ENCODE measurements around the gene GRIK4.

GRIK4 gene

DNA sequence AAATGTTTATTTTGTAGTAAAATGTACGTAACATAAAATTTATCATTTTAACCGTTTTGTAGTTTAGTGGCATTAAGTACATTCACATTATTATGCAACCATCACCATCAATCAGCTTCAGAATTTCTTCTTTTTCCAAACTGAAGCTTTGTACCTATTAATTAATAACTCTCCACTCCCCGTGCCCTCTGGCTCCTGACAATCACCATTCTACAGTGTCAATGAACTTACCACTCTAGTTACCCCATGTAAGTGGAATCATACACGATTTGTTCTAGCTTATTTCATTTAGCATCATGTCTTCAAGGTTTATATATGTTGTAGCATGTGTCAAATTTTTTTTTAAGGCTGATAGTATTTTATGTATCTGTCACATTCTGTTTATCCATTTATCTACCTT, 522.1 kb downstream of the GRIK4 start:
- Histone ChIP-seq H3K4me1 (ENCODE audit: insufficient read depth, poor library complexity, severe bottlenecking) (no peaks in the 10 kb centered on the region), H3K27ac (ENCODE audit: poor library complexity, severe bottlenecking) (no peak overlapping the region), H3K27me3 (ENCODE audit: insufficient read depth, poor library complexity, severe bottlenecking) (no peaks in the 10 kb centered on the region), H3K4me3 (ENCODE audit: severe bottlenecking) (no peak overlapping the region), H3K36me3 (ENCODE audit: low read depth) (no peaks in the 10 kb centered on the region), H3K9me3 (ENCODE audit: severe bottlenecking) (no peaks in the 10 kb centered on the region)
- ATAC-seq (ENCODE audit: low read depth) (no peak), DNase-seq (ENCODE audit: low spot score) (no peak)
- TF ChIP-seq, protein P1, sequence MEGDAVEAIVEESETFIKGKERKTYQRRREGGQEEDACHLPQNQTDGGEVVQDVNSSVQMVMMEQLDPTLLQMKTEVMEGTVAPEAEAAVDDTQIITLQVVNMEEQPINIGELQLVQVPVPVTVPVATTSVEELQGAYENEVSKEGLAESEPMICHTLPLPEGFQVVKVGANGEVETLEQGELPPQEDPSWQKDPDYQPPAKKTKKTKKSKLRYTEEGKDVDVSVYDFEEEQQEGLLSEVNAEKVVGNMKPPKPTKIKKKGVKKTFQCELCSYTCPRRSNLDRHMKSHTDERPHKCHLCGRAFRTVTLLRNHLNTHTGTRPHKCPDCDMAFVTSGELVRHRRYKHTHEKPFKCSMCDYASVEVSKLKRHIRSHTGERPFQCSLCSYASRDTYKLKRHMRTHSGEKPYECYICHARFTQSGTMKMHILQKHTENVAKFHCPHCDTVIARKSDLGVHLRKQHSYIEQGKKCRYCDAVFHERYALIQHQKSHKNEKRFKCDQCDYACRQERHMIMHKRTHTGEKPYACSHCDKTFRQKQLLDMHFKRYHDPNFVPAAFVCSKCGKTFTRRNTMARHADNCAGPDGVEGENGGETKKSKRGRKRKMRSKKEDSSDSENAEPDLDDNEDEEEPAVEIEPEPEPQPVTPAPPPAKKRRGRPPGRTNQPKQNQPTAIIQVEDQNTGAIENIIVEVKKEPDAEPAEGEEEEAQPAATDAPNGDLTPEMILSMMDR (IDR thresholded peaks at IDR 0.05; ENCODE audit: poor library complexity, severe bottlenecking), result no peak

DNA sequence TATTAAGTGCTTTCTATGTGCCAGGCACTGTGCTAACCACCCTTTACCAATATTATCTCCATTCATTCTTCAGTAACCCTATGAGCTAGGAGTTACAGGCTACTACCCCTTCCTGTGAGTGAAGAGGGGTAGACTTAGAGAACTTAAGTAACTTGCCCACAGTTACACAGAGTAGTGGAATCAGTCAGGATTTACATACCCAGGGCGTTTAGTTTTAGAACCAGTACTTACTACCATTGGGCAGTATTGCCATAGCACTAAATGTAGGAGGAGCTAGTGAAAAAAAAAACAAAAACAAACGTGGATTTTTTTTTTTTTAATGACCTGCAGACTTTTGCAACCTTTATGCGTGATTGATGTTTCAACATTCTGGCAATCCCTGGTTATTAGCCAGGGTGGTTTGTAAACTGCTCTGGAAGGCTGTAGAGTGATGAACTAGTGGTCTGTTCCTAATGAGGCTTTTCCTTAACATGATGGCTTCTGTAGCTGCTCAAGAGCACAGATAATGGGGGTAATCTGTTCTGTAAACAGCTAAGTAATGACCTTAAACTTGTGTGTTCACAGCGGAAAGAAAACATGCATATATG, 523.7 kb downstream of the GRIK4 start:
- Histone ChIP-seq H3K27me3 (ENCODE audit: insufficient read depth, poor library complexity, severe bottlenecking) (no peaks in the 10 kb centered on the region), H3K36me3 (ENCODE audit: low read depth) (peaks cover 5% of the 10 kb centered on the region; the same call in 1 of the 2 replicates), H3K4me1 (ENCODE audit: insufficient read depth, poor library complexity, severe bottlenecking) (no peaks in the 10 kb centered on the region), H3K4me3 (ENCODE audit: severe bottlenecking) (no peak overlapping the region), H3K9me3 (ENCODE audit: severe bottlenecking) (no peaks in the 10 kb centered on the region), H3K27ac (ENCODE audit: poor library complexity, severe bottlenecking) (no peak overlapping the region)
- ATAC-seq (ENCODE audit: low read depth) (no peak), DNase-seq (ENCODE audit: low spot score) (no peak)
- TF ChIP-seq, protein P1 (IDR thresholded peaks at IDR 0.05; ENCODE audit: poor library complexity, severe bottlenecking), result no peak

DNA sequence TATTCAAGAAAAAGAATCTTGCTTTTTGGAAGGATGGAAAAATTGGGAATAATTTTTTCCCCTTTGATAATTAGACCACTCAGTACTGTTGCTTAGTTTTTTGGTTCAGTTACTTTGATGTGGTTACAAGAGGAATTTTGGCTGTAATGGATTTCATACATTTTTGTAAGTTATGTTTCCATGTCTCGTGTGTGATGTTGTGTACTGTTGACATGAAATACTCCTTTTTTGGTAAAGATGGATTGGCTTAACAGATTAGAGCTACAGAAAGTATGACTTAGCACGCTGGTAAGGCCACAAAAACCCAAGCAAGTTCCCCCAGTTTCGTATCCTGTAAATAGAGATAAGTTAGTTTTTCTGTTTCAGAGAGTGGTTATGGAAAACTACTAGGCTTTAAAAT, 524.2 kb downstream of the GRIK4 start:
- no peak for DNase-seq (ENCODE audit: low spot score)
- Histone ChIP-seq H3K36me3 (ENCODE audit: low read depth) (peaks cover 5% of the 10 kb centered on the region; the same call in 1 of the 2 replicates), H3K9me3 (ENCODE audit: severe bottlenecking) (no peaks in the 10 kb centered on the region), H3K27me3 (ENCODE audit: insufficient read depth, poor library complexity, severe bottlenecking) (no peaks in the 10 kb centered on the region), H3K4me1 (ENCODE audit: insufficient read depth, poor library complexity, severe bottlenecking) (no peaks in the 10 kb centered on the region), H3K4me3 (ENCODE audit: severe bottlenecking) (no peak overlapping the region), H3K27ac (ENCODE audit: poor library complexity, severe bottlenecking) (no peak overlapping the region)
- no peak for ATAC-seq (ENCODE audit: low read depth)
- TF ChIP-seq, protein P1 (IDR thresholded peaks at IDR 0.05; ENCODE audit: poor library complexity, severe bottlenecking), result no peak

DNA sequence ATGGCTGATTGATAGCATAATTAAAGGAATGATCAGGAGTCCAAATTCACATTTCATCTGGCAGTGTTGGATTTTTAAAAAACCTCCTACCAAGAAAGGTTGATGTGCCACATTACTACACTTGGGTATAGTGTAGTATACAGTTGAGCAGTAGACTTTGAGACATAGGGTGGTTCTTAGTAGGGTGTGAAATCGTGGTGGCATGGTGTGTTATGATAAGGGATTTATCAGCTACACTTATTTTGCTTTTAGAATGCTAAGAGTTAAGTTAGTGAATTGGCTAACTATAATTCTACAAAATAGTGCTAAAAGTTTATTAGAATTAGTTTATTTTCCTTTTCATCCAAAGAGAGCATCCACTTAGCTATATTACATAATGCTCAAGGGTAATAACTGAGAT, 525.5 kb downstream of the GRIK4 start:
- no peaks in the 10 kb centered on the region for H3K4me1 ChIP-seq (ENCODE audit: insufficient read depth, poor library complexity, severe bottlenecking)
- TF ChIP-seq, protein P1 (IDR thresholded peaks at IDR 0.05; ENCODE audit: poor library complexity, severe bottlenecking), result no peak
- ATAC-seq (ENCODE audit: low read depth) (no peak), DNase-seq (ENCODE audit: low spot score) (no peak)
- H3K36me3 ChIP-seq (ENCODE audit: low read depth), result peaks cover 5% of the 10 kb centered on the region; the same call in 1 of the 2 replicates
- H3K27ac ChIP-seq (ENCODE audit: poor library complexity, severe bottlenecking), result no peak overlapping the region
- no peaks in the 10 kb centered on the region for H3K27me3 ChIP-seq (ENCODE audit: insufficient read depth, poor library complexity, severe bottlenecking)
- no peaks in the 10 kb centered on the region for H3K9me3 ChIP-seq (ENCODE audit: severe bottlenecking)
- no peak overlapping the region for H3K4me3 ChIP-seq (ENCODE audit: severe bottlenecking)

All from RWPE2 (cell line).